ENCODE data around the gene NDUFA11.

GRCh38 chr19:5921516-5922160 lies 18.0 kb upstream of the NDUFA11 start:
- TF ChIP-seq FOXA1 (IDR thresholded peaks at IDR 0.05) (no peak), ZNF384 (IDR thresholded peaks at IDR 0.05) (no peak), TARDBP (IDR thresholded peaks at IDR 0.05) (no peak), FOXM1 (IDR thresholded peaks at IDR 0.05; ENCODE audit: borderline replicate concordance) (no peak), SP1 (IDR thresholded peaks at IDR 0.05) (no peak), LEF1 (IDR thresholded peaks at IDR 0.05; ENCODE audit: borderline replicate concordance) (no peak), CTBP1 (IDR thresholded peaks at IDR 0.05; ENCODE audit: borderline replicate concordance) (no peak), BHLHE40 (IDR thresholded peaks at IDR 0.05; ENCODE audit: borderline replicate concordance) (no peak), HDGF (IDR thresholded peaks at IDR 0.05; ENCODE audit: borderline replicate concordance) (no peak), SUZ12 (IDR thresholded peaks at IDR 0.05) (no peak), ARNT (IDR thresholded peaks at IDR 0.05) (no peak)

Data from HEK293T (cell line).